Measurements from ENCODE around the gene TM7SF2.

GRCh38 chr11:65132238-65132987 is 20.7 kb downstream of the TM7SF2 start:
- TF ChIP-seq SIN3A (conservative IDR thresholded peaks at IDR 0.05 in 1 of 2, IDR thresholded peaks at IDR 0.05 in 1 of 2; ENCODE audit: low read depth in 1 of 2, low read length in 2 of 2), result no peak
- TF ChIP-seq CTCF (IDR thresholded peaks at IDR 0.05; ENCODE audit: control extremely low read depth in 1 of 3, insufficient read depth in 1 of 3, low read depth in 1 of 3, low read length in 3 of 3), result no peak
- no peak for TF ChIP-seq RFX5 (IDR thresholded peaks at IDR 0.05; ENCODE audit: borderline replicate concordance, low read depth, low read length)
